ENCODE measurements around the gene ZNF385A. TPM values are rescaled to one million over a fixed set of nuclear protein-coding genes. Genes with fewer than 3 reads are reported as not detected.

Gene ZNF385A
- total RNA-seq, 1 donor from 2014 or later = 24.4 TPM

DNA sequence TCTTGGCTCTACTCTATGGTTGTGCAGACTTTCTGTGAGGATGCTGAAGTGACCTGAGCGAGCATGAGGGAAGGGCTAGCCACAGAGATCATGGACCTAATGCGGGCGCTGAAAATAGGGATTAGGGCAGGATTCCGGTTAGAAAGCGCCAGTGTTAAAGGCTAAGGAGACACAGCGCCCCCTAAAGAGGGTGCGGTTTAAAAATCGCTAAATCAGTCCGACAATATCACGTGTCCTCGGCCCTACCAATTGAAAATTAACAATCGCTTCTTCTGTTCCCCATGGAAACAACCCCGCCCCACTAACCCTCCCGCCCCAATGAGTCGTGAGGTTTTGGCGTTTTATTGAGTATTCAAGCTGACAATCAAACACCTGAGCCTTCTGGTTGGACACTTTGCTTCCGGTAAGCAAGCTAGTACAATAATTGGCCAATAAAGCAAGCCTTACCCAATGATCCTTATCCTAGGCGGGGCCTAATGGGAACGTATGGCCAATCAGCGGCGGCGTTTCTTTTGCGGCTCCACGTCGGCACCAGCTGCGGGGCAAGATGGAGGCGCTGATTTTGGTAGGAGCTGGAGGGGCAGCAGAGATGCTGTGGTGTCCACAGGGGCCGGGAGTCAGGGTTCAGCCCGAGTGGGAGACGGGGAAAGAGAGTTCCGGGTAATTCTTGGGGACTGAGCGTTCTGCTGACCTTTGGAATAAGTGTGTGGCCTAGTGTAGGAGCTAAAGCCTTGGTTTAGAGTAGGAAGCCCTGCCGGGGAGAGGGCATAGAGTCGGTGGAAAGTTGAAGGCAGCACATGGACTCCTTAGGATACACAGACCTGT lies 59.7 kb downstream of the ZNF385A start, which contains the start of gene COPZ1:
Gene COPZ1, plus strand, starts transcription at position 515 of the 825 bp plus-strand sequence. Its CDS starts 33 bp downstream, at position 548.
- Histone ChIP-seq H3K4me2 (ENCODE audit: low read length) (peak within 1 kb of the TSS; percentile 90), H3K79me2 (ENCODE audit: insufficient read depth, low read length) (peaks cover 40% of the 10 kb centered on the region), H3K27ac (ENCODE audit: low read depth, low read length) (peak within 1 kb of the TSS; percentile 97), H3K27me3 (ENCODE audit: insufficient read depth, low read length) (no peaks in the 10 kb centered on the region), H3K4me3 (ENCODE audit: insufficient read depth, low read depth, low read length) (peak within 1 kb of the TSS; percentile 94), H3K9me3 (ENCODE audit: insufficient read depth, low read depth, low read length) (no peaks in the 10 kb centered on the region), H2AFZ (ENCODE audit: low read depth, low read length) (peak within 1 kb of the TSS; percentile 89), H3K4me1 (ENCODE audit: insufficient read depth, low read length) (peaks cover 17% of the 10 kb centered on the region), H3K9ac (ENCODE audit: low read length) (peak within 1 kb of the TSS; percentile 99), H4K20me1 (ENCODE audit: insufficient read depth, low read length) (no peaks in the 10 kb centered on the region), H3K36me3 (ENCODE audit: insufficient read depth, low read length) (no peaks in the 10 kb centered on the region)
- Mint-ChIP-seq H3K27ac (ENCODE audit: unreplicated experiment) (peak within 1 kb of the TSS; percentile 100), H3K4me1 (ENCODE audit: low read depth, unreplicated experiment) (peaks cover 15% of the 10 kb centered on the region), H3K4me3 (ENCODE audit: unreplicated experiment) (peak within 1 kb of the TSS; percentile 99), H3K27me3 (ENCODE audit: low read depth, unreplicated experiment) (no peaks in the 10 kb centered on the region), H3K9me3 (ENCODE audit: unreplicated experiment) (no peaks in the 10 kb centered on the region), H3K36me3 (ENCODE audit: low read depth, unreplicated experiment) (peaks cover 3% of the 10 kb centered on the region)
- FAIRE-seq (peak; percentile 76), DNase-seq (ENCODE audit: low read depth) (peak; percentile 100)
- no peak for TF ChIP-seq EZH2 (IDR thresholded peaks at IDR 0.05; ENCODE audit: insufficient read depth, low read length)
- TF ChIP-seq, protein P1, sequence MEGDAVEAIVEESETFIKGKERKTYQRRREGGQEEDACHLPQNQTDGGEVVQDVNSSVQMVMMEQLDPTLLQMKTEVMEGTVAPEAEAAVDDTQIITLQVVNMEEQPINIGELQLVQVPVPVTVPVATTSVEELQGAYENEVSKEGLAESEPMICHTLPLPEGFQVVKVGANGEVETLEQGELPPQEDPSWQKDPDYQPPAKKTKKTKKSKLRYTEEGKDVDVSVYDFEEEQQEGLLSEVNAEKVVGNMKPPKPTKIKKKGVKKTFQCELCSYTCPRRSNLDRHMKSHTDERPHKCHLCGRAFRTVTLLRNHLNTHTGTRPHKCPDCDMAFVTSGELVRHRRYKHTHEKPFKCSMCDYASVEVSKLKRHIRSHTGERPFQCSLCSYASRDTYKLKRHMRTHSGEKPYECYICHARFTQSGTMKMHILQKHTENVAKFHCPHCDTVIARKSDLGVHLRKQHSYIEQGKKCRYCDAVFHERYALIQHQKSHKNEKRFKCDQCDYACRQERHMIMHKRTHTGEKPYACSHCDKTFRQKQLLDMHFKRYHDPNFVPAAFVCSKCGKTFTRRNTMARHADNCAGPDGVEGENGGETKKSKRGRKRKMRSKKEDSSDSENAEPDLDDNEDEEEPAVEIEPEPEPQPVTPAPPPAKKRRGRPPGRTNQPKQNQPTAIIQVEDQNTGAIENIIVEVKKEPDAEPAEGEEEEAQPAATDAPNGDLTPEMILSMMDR (IDR thresholded peaks at IDR 0.05; ENCODE audit: insufficient read depth, low read depth, low read length) = peak; percentile 83

DNA sequence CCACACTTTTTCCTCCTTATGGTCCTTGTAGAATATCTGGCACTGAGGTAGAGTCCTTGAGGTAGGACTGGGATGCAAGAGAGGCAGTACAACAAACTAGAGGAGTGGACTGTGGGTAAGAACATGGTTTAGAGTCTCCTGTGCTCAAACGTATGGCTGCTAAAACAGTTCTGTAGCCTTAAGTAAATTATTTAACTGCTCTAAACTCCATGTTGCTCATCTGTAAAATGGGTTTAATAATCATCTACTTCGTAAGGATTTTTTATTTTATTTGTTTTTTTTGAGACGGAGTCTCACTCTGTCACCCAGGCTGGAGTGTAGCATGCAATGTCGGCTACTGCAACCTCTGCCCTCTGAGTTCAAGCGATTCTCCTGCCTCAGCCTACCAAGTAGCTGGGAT lies 63.2 kb downstream of the ZNF385A start:
- Histone ChIP-seq H4K20me1 (ENCODE audit: insufficient read depth, low read length) (no peaks in the 10 kb centered on the region), H3K4me3 (ENCODE audit: insufficient read depth, low read depth, low read length) (no peak overlapping the region), H3K27me3 (ENCODE audit: insufficient read depth, low read length) (no peaks in the 10 kb centered on the region), H3K36me3 (ENCODE audit: insufficient read depth, low read length) (no peaks in the 10 kb centered on the region), H3K9ac (ENCODE audit: low read length) (no peak overlapping the region), H3K9me3 (ENCODE audit: insufficient read depth, low read depth, low read length) (no peaks in the 10 kb centered on the region), H3K27ac (ENCODE audit: low read depth, low read length) (no peak overlapping the region), H3K4me2 (ENCODE audit: low read length) (no peak overlapping the region), H2AFZ (ENCODE audit: low read depth, low read length) (no peak overlapping the region), H3K79me2 (ENCODE audit: insufficient read depth, low read length) (peaks cover 10% of the 10 kb centered on the region), H3K4me1 (ENCODE audit: insufficient read depth, low read length) (peaks cover 2% of the 10 kb centered on the region)
- TF ChIP-seq, protein P1 (IDR thresholded peaks at IDR 0.05; ENCODE audit: insufficient read depth, low read depth, low read length) = no peak
- TF ChIP-seq EZH2 (IDR thresholded peaks at IDR 0.05; ENCODE audit: insufficient read depth, low read length) = no peak
- H3K4me3 Mint-ChIP-seq (ENCODE audit: unreplicated experiment) = peak overlapping the region; percentile 1
- DNase-seq (ENCODE audit: low read depth) = no peak
- H3K4me1 Mint-ChIP-seq (ENCODE audit: low read depth, unreplicated experiment) = peaks cover 2% of the 10 kb centered on the region
- no peak overlapping the region for H3K27ac Mint-ChIP-seq (ENCODE audit: unreplicated experiment)
- no peak for FAIRE-seq
- H3K36me3 Mint-ChIP-seq (ENCODE audit: low read depth, unreplicated experiment) = peaks cover 3% of the 10 kb centered on the region
- no peaks in the 10 kb centered on the region for H3K9me3 Mint-ChIP-seq (ENCODE audit: unreplicated experiment)
- H3K27me3 Mint-ChIP-seq (ENCODE audit: low read depth, unreplicated experiment) = peaks cover 5% of the 10 kb centered on the region

Small RNAs within 50 kb of the gene (microRNA-seq; reads per million reads assigned to microRNA genes)
- gene MIR148B = 372 reads per million, percentile 76 among the genes with 10 or more reads in this experiment

Other genes with a start within 250 kb of the ZNF385A start
- gene SMUG1, start 195.7 kb downstream of the ZNF385A start, total RNA-seq = 22.4 and 23.8 TPM in 2 replicates
- gene CBX5, start 104.6 kb downstream of the ZNF385A start, total RNA-seq = 99.9 and 111 TPM in 2 replicates
- 484 and 612 TPM in 2 replicates for gene HNRNPA1, start 104.0 kb downstream of the ZNF385A start, total RNA-seq
- 0.29 and 0.41 TPM in 2 replicates for gene NFE2, start 83.7 kb downstream of the ZNF385A start, total RNA-seq
- 134 and 136 TPM in 2 replicates for gene COPZ1, start 59.6 kb downstream of the ZNF385A start, total RNA-seq
- gene GPR84, start 20.2 kb downstream of the ZNF385A start, total RNA-seq = not detected in 2 replicates
- 317 and 382 TPM in 2 replicates for gene ITGA5, start 34.5 kb upstream of the ZNF385A start, total RNA-seq
- gene GTSF1, start 88.9 kb upstream of the ZNF385A start, total RNA-seq = not detected in 2 replicates
- 0.16 TPM in 1 of 2 replicates, not detected in the other for gene NCKAP1L, start 113.0 kb upstream of the ZNF385A start, total RNA-seq
- 0.22 and 0.82 TPM in 2 replicates for gene PDE1B, start 164.9 kb upstream of the ZNF385A start, total RNA-seq
- 0.52 and 0.58 TPM in 2 replicates for gene PPP1R1A, start 203.9 kb upstream of the ZNF385A start, total RNA-seq